Mesothelial cell of epicardium (in vitro differentiated cells): ENCODE data around the gene TRMT13. TPM values are rescaled to one million over a fixed set of nuclear protein-coding genes. Genes with fewer than 3 reads are reported as not detected.
"Not testable (repeated sequence)": the region's sequence is repeated elsewhere in the genome, so short reads cannot be mapped to it uniquely, and the experiment has no call there.

Experiments used
- DNase-seq, 2 experiments: peaks; one replicate each; pipeline ENCODE4 v3.0.0; 2021; ENCODE audit warnings: low spot score in 2 of 2; ENCODE audit not compliant: unreplicated experiment in 2 of 2
- H3K27ac Mint-ChIP-seq: 2 replicates; pipeline ENCODE4 v1.8.0; 2021; ENCODE audit warnings: mixed read lengths
- H3K27me3 Mint-ChIP-seq: 2 replicates; pipeline ENCODE4 v1.8.0; 2021; ENCODE audit warnings: low read depth, mixed read lengths
- H3K36me3 Mint-ChIP-seq: 2 replicates; pipeline ENCODE4 v1.8.0; 2021; ENCODE audit warnings: mixed read lengths
- H3K4me1 Mint-ChIP-seq: 2 replicates; pipeline ENCODE4 v1.8.0; 2021; ENCODE audit warnings: mixed read lengths
- H3K4me3 Mint-ChIP-seq: 2 replicates; pipeline ENCODE4 v1.8.0; 2021; ENCODE audit warnings: mild to moderate bottlenecking, moderate library complexity, mixed read lengths
- H3K9me3 Mint-ChIP-seq: 2 replicates; pipeline ENCODE4 v1.8.0; 2021; ENCODE audit warnings: mixed read lengths
- CTCF ChIP-seq: fragments of 200-600 bp; sonication (generic); IDR thresholded peaks from one replicate; pipeline ENCODE4 v1.5.0; 2021; ENCODE audit warnings: antibody characterized with exemption; ENCODE audit not compliant: unreplicated experiment
- total RNA-seq: library from RNA; stranded (reverse); gene quantifications from 3 replicates; pipeline ENCODE4 v1.2.1, GENCODE V29; 2021

TRMT13 gene
- total RNA-seq, 1 donor from 2014 or later: 24.7 TPM

- TF ChIP-seq CTCF: no peak
- Mint-ChIP-seq H3K9me3 (peaks cover 18% of the 10 kb centered on the region), H3K4me3 (no peak overlapping the region), H3K36me3 (peaks cover 5% of the 10 kb centered on the region), H3K27ac (no peak overlapping the region), H3K27me3 (no peaks in the 10 kb centered on the region), H3K4me1 (no peaks in the 10 kb centered on the region)
- DNase-seq: no peak
These were observed 50.4 kb downstream of the TRMT13 start for GRCh38 chr1:100183370-100183769.

- Mint-ChIP-seq H3K4me1 (no peaks in the 10 kb centered on the region), H3K27ac (no peak overlapping the region), H3K4me3 (no peak overlapping the region), H3K36me3 (peaks cover 5% of the 10 kb centered on the region), H3K27me3 (no peaks in the 10 kb centered on the region), H3K9me3 (peaks cover 18% of the 10 kb centered on the region)
- TF ChIP-seq CTCF: no peak
- DNase-seq: no peak
These were observed 51.6 kb downstream of the TRMT13 start for GRCh38 chr1:100184536-100184935.

- DNase-seq: no peak
- H3K27ac Mint-ChIP-seq: no peak overlapping the region
- no peak overlapping the region for H3K4me3 Mint-ChIP-seq
- peaks cover 7% of the 10 kb centered on the region for H3K36me3 Mint-ChIP-seq
- no peaks in the 10 kb centered on the region for H3K4me1 Mint-ChIP-seq
- no peaks in the 10 kb centered on the region for H3K27me3 Mint-ChIP-seq
- TF ChIP-seq CTCF: no peak
- H3K9me3 Mint-ChIP-seq: peaks cover 5% of the 10 kb centered on the region
These were observed 54.9 kb downstream of the TRMT13 start for GRCh38 chr1:100187912-100188311.

- TF ChIP-seq CTCF: no peak
- Mint-ChIP-seq H3K9me3 (peaks cover 5% of the 10 kb centered on the region), H3K4me3 (no peak overlapping the region), H3K36me3 (peaks cover 7% of the 10 kb centered on the region), H3K27me3 (no peaks in the 10 kb centered on the region), H3K4me1 (no peaks in the 10 kb centered on the region), H3K27ac (no peak overlapping the region)
- no peak for DNase-seq
These were observed 55.7 kb downstream of the TRMT13 start for GRCh38 chr1:100188617-100189016.

GRCh38 chr1:100198596-100198995 is 65.6 kb downstream of the TRMT13 start:
- Mint-ChIP-seq H3K27ac (no peak overlapping the region), H3K9me3 (peaks cover 18% of the 10 kb centered on the region), H3K27me3 (no peaks in the 10 kb centered on the region), H3K4me3 (no peak overlapping the region), H3K4me1 (no peaks in the 10 kb centered on the region), H3K36me3 (peaks cover 55% of the 10 kb centered on the region)
- no peak for DNase-seq
- TF ChIP-seq CTCF: no peak

GRCh38 chr1:100200060-100200459 is 67.1 kb downstream of the TRMT13 start:
- Mint-ChIP-seq H3K9me3 (peaks cover 30% of the 10 kb centered on the region), H3K36me3 (peaks cover 67% of the 10 kb centered on the region)
- not testable (repeated sequence) for H3K27me3 Mint-ChIP-seq, DNase-seq, H3K27ac Mint-ChIP-seq, H3K4me1 Mint-ChIP-seq, H3K4me3 Mint-ChIP-seq

Other genes starting within 250 kb of the TRMT13 start
- gene SLC35A3, start 163.2 kb upstream of the TRMT13 start, total RNA-seq: 20.6 to 24.2 TPM (median 22.2 TPM) in 3 replicates
- 5.9 to 6.7 TPM (median 6.2 TPM) in 3 replicates for gene SASS6, start 233 bp upstream of the TRMT13 start, total RNA-seq
- 1.7 to 2.0 TPM (median 1.9 TPM) in 3 replicates for gene LRRC39, start 45.1 kb downstream of the TRMT13 start, total RNA-seq
- gene DBT, start 116.7 kb downstream of the TRMT13 start, total RNA-seq: 16.1 to 18.0 TPM (median 17.1 TPM) in 3 replicates
- gene RTCA, start 133.1 kb downstream of the TRMT13 start, total RNA-seq: 32.6 to 34.3 TPM (median 33.7 TPM) in 3 replicates
- gene CDC14A, start 219.3 kb downstream of the TRMT13 start, total RNA-seq: 19.5 to 21.4 TPM (median 20.1 TPM) in 3 replicates